ENCODE measurements around the gene UCN. TPM values are rescaled to one million over a fixed set of nuclear protein-coding genes. Genes with fewer than 3 reads are reported as not detected.

Gene UCN
- total and polyA plus RNA-seq, 2 donors (not counting 3 experiments of a cell fraction or from before 2014, with no cell fraction given): 0.75 to 1.2 TPM

- H4K20me1 ChIP-seq (replicated peaks; ENCODE audit: control insufficient read depth, extremely low read depth, insufficient read depth, low read length): no peaks in the 10 kb centered on the region
- H3K4me3 ChIP-seq (replicated peaks in 1 of 3; ENCODE audit: insufficient read depth in 1 of 3, low read depth in 1 of 3, low read length in 3 of 3): no peak overlapping the region
- H3K27ac ChIP-seq (ENCODE audit: insufficient read depth, low read depth, low read length): no peak overlapping the region
- H2AFZ ChIP-seq (ENCODE audit: low read depth, low read length): no peak overlapping the region
- TF ChIP-seq POLR2A (IDR thresholded peaks at IDR 0.05; ENCODE audit: low read depth, low read length) (no peak), CTCF (IDR thresholded peaks at IDR 0.05; ENCODE audit: extremely low read depth in 1 of 2, insufficient read depth in 1 of 2, low read depth in 1 of 2, low read length in 2 of 2) (no peak), POLR2AphosphoS5 (IDR thresholded peaks at IDR 0.05; ENCODE audit: insufficient read depth, low read depth, low read length) (no peak)
- dilution Hi-C loops (cut with MboI; ENCODE audit: extremely low pct_ligation_motif_present, low sequenced_read_pairs) (no loop called here), intact Hi-C loops (cut with micrococcal nuclease) (no loop called here)
- DNase-seq (ENCODE audit: low read depth, low spot score): no peak
- H3K27me3 ChIP-seq (ENCODE audit: control insufficient read depth in 2 of 2, insufficient read depth in 2 of 2, low read length in 2 of 2): no peaks in the 10 kb centered on the region
- H3K79me2 ChIP-seq (ENCODE audit: control insufficient read depth, insufficient read depth, low read length): no peaks in the 10 kb centered on the region
- no peaks in the 10 kb centered on the region for H3K9me3 ChIP-seq (replicated peaks; ENCODE audit: control insufficient read depth, insufficient read depth, low read length)
- H3K36me3 ChIP-seq (ENCODE audit: control insufficient read depth in 2 of 2, extremely low read depth in 1 of 2, insufficient read depth in 2 of 2, low read length in 2 of 2): no peaks in the 10 kb centered on the region
- ChIA-PET CTCF (interaction anchor here (2.1 to 2.3 kb wide), 2 partner anchors 17 to 48 kb away, joined by 4 to 8 read pairs; no protein-coding TSS in a partner anchor), POLR2A (no interaction called here)
- H3K4me1 ChIP-seq (ENCODE audit: control insufficient read depth, extremely low read depth, insufficient read depth, low read length): peaks cover 19% of the 10 kb centered on the region
- no peaks in the 10 kb centered on the region for H3K9me1 ChIP-seq (replicated peaks; ENCODE audit: control insufficient read depth, extremely low read depth, insufficient read depth, low read length)
- no TSS peak for BruUV-seq (replicated peaks)
- no peak overlapping the region for H3K9ac ChIP-seq (replicated peaks; ENCODE audit: extremely low read depth, insufficient read depth, low read length)
- H3K4me2 ChIP-seq (ENCODE audit: insufficient read depth, low read length): no peak overlapping the region
- FAIRE-seq: no peak
Observed at GRCh38 chr2:27296481-27296880, 11.8 kb downstream of the UCN start.

GRCh38 chr2:27294928-27295327 lies 13.3 kb downstream of the UCN start:
- Histone ChIP-seq H3K79me2 (ENCODE audit: control insufficient read depth, insufficient read depth, low read length) (no peaks in the 10 kb centered on the region), H3K9me3 (replicated peaks; ENCODE audit: control insufficient read depth, insufficient read depth, low read length) (no peaks in the 10 kb centered on the region), H3K4me1 (ENCODE audit: control insufficient read depth, extremely low read depth, insufficient read depth, low read length) (peaks cover 22% of the 10 kb centered on the region), H2AFZ (ENCODE audit: low read depth, low read length) (no peak overlapping the region), H3K4me2 (ENCODE audit: insufficient read depth, low read length) (no peak overlapping the region), H3K9me1 (replicated peaks; ENCODE audit: control insufficient read depth, extremely low read depth, insufficient read depth, low read length) (no peaks in the 10 kb centered on the region), H3K36me3 (ENCODE audit: control insufficient read depth in 2 of 2, extremely low read depth in 1 of 2, insufficient read depth in 2 of 2, low read length in 2 of 2) (no peaks in the 10 kb centered on the region), H4K20me1 (replicated peaks; ENCODE audit: control insufficient read depth, extremely low read depth, insufficient read depth, low read length) (no peaks in the 10 kb centered on the region), H3K27me3 (ENCODE audit: control insufficient read depth in 2 of 2, insufficient read depth in 2 of 2, low read length in 2 of 2) (no peaks in the 10 kb centered on the region), H3K4me3 (replicated peaks in 1 of 3; ENCODE audit: insufficient read depth in 1 of 3, low read depth in 1 of 3, low read length in 3 of 3) (no peak overlapping the region), H3K27ac (ENCODE audit: insufficient read depth, low read depth, low read length) (no peak overlapping the region), H3K9ac (replicated peaks; ENCODE audit: extremely low read depth, insufficient read depth, low read length) (no peak overlapping the region)
- dilution Hi-C loops (cut with MboI; ENCODE audit: extremely low pct_ligation_motif_present, low sequenced_read_pairs): no loop called here
- DNase-seq (ENCODE audit: low read depth, low spot score) (no peak), FAIRE-seq (no peak)
- ChIA-PET POLR2A (no interaction called here), CTCF (interaction anchor here (0.7 to 7.2 kb wide), 3 partner anchors 14 to 146 kb away, joined by 4 to 107 read pairs (median 8); partner anchors contain the start of genes TCF23 and TRIM54)
- intact Hi-C loops (cut with micrococcal nuclease): no loop called here
- no peak for TF ChIP-seq JUN (IDR thresholded peaks at IDR 0.05; ENCODE audit: borderline replicate concordance, insufficient read depth, insufficient read length, low read depth)
- no peak for TF ChIP-seq FOS (IDR thresholded peaks at IDR 0.05; ENCODE audit: borderline replicate concordance, insufficient read depth, low read length)
- TF ChIP-seq MYC (IDR thresholded peaks at IDR 0.05; ENCODE audit: low read depth, low read length): no peak
- TF ChIP-seq POLR2A (IDR thresholded peaks at IDR 0.05; ENCODE audit: low read depth, low read length): no peak
- no peak for TF ChIP-seq GATA2 (IDR thresholded peaks at IDR 0.05; ENCODE audit: insufficient read depth, insufficient read length, low read depth, low read length)
- no peak for TF ChIP-seq EZH2 (IDR thresholded peaks at IDR 0.05; ENCODE audit: borderline replicate concordance, low read depth, low read length, severe bottlenecking)
- no TSS peak for BruUV-seq (replicated peaks)

Data from endothelial cell of umbilical vein (primary cell).